ENCODE measurements around the gene LIPE.

DNA sequence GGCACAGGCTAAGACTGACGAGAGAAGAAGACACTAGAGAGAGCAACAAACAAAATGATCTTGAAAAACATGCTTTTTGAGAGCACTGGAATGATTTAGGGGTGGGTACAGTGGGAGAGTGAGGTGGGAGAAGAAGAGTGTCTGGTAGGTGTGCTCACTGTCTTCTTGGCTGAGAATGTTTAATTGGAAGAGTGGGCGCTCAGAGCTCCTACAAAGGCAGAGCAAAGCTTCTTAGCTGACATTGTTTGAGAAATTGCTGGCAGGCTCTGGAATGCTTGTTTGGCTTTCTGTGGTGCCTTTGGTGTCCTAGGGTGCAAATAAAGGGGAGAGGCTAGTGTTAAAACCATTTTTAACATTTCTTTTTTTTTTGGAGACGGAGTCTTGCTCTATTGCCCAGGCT is 1.5 kb upstream of the LIPE start:
- no peak for TF ChIP-seq EP300 (conservative IDR thresholded peaks at IDR 0.05; ENCODE audit: poor library complexity, severe bottlenecking)
- TF ChIP-seq, protein P1, sequence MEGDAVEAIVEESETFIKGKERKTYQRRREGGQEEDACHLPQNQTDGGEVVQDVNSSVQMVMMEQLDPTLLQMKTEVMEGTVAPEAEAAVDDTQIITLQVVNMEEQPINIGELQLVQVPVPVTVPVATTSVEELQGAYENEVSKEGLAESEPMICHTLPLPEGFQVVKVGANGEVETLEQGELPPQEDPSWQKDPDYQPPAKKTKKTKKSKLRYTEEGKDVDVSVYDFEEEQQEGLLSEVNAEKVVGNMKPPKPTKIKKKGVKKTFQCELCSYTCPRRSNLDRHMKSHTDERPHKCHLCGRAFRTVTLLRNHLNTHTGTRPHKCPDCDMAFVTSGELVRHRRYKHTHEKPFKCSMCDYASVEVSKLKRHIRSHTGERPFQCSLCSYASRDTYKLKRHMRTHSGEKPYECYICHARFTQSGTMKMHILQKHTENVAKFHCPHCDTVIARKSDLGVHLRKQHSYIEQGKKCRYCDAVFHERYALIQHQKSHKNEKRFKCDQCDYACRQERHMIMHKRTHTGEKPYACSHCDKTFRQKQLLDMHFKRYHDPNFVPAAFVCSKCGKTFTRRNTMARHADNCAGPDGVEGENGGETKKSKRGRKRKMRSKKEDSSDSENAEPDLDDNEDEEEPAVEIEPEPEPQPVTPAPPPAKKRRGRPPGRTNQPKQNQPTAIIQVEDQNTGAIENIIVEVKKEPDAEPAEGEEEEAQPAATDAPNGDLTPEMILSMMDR (IDR thresholded peaks at IDR 0.05; ENCODE audit: poor library complexity, severe bottlenecking), result no peak
- no peak for TF ChIP-seq POLR2AphosphoS5 (IDR thresholded peaks at IDR 0.05)
- TF ChIP-seq EZH2 (IDR thresholded peaks at IDR 0.05; ENCODE audit: borderline replicate concordance, insufficient read depth, low read length, poor library complexity, severe bottlenecking), result no peak

All from neural cell (in vitro differentiated cells).